Sigmoid colon (tissue), 3 donors: ENCODE results near the gene PLCG1.

Experiments
- CTCF ChIP-seq, 4 experiments: fragments of 450-650 bp in 3 of 4; fragments of 200-600 bp in 1 of 4; IDR thresholded peaks; one replicate each; pipeline ENCODE4 v1.5.1; 2016 to 2019; ENCODE audit warnings: antibody characterized with exemption in 4 of 4, mild to moderate bottlenecking in 3 of 4, moderate library complexity in 2 of 4
- POLR2A ChIP-seq, 2 donors: fragments of 450-650 bp; IDR thresholded peaks; one replicate each; pipeline ENCODE4 v1.6.1; 2016; ENCODE audit warnings: antibody characterized with exemption in 2 of 2, mild to moderate bottlenecking in 2 of 2, moderate library complexity in 2 of 2

- TF ChIP-seq CTCF (IDR thresholded peaks at IDR 0.05) (no peak), POLR2A (IDR thresholded peaks at IDR 0.05) (no peak)
These were observed 86.9 kb downstream of the PLCG1 start for GRCh38 chr20:41224281-41224680.
